Muscle layer of colon (tissue), 2 donors: Measurements from ENCODE around the gene ISLR2.
"Not testable (repeated sequence)": the region's sequence is repeated elsewhere in the genome, so short reads cannot be mapped to it uniquely, and the experiment has no call there.

Experiments used
- H3K27ac ChIP-seq: one replicate; pipeline ENCODE4 v1.7.0; 2013; ENCODE audit warnings: low read depth, mild to moderate bottlenecking, low read length, moderate library complexity
- H3K27me3 ChIP-seq, 2 donors: one replicate each; pipeline ENCODE4 v1.7.0; 2013; ENCODE audit warnings: low read length in 2 of 2, mild to moderate bottlenecking in 2 of 2; ENCODE audit not compliant: insufficient read depth in 2 of 2, control insufficient read depth in 1 of 2
- H3K36me3 ChIP-seq: one replicate; pipeline ENCODE4 v1.7.0; 2013; ENCODE audit warnings: mild to moderate bottlenecking, low read length; ENCODE audit not compliant: insufficient read depth
- H3K4me1 ChIP-seq: one replicate; pipeline ENCODE4 v1.7.0; 2013; ENCODE audit warnings: mild to moderate bottlenecking, low read length; ENCODE audit not compliant: insufficient read depth
- H3K4me3 ChIP-seq, 2 donors: one replicate each; pipeline ENCODE4 v1.7.0; 2013; ENCODE audit warnings: low read length in 2 of 2, low read depth in 1 of 2, mild to moderate bottlenecking in 1 of 2, moderate library complexity in 1 of 2
- H3K9ac ChIP-seq: one replicate; pipeline ENCODE4 v1.7.0; 2013; ENCODE audit warnings: low read length
- H3K9me3 ChIP-seq: one replicate; pipeline ENCODE4 v1.7.0; 2013; ENCODE audit warnings: mild to moderate bottlenecking, low read length
- donor health status: abdominal sarcoma.
- donor health status: Adenocarcinoma of cecum.

ISLR2 gene, protein sequence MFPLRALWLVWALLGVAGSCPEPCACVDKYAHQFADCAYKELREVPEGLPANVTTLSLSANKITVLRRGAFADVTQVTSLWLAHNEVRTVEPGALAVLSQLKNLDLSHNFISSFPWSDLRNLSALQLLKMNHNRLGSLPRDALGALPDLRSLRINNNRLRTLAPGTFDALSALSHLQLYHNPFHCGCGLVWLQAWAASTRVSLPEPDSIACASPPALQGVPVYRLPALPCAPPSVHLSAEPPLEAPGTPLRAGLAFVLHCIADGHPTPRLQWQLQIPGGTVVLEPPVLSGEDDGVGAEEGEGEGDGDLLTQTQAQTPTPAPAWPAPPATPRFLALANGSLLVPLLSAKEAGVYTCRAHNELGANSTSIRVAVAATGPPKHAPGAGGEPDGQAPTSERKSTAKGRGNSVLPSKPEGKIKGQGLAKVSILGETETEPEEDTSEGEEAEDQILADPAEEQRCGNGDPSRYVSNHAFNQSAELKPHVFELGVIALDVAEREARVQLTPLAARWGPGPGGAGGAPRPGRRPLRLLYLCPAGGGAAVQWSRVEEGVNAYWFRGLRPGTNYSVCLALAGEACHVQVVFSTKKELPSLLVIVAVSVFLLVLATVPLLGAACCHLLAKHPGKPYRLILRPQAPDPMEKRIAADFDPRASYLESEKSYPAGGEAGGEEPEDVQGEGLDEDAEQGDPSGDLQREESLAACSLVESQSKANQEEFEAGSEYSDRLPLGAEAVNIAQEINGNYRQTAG

DNA sequence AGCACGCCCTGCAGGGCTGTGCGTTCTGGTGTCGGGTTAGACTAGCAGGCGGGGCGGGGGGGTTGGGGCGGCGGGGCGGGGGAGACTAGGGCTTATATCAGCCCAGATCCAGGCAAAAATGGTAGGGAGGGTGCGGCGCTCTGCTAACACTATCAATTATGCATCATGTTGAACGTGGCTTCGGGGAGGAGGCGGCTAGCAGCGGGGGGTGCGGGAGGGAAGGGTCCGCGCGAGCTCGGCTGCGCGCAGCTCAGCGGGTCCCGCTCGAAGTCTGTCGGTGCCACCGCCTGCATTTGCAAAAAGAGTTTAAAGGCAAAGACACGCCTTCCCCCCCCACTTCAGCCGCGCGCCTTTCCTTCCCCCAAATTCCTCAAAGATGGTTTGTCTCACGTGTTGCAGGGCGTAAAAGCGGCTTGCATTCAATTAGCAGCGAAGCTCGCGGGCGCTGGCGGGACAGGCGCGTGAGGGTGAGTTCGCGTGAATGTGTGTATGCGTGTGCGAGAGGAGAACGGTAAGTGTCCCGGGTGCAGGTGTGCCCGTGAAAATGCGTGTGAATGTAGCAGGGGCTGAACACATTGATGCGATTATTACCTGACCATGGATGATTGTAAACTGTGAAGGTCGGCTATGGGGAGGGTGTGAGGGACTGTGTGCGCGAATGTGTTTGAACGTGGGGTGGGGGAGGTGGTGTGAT is at the start of gene ISLR2:
Gene ISLR2 (plus strand): TSS at position 432 of the 694 bp plus-strand sequence. CDS start 2,169 bp downstream, outside the sequence.
- no peaks in the 10 kb centered on the region for H3K36me3 ChIP-seq
- no peak within 1 kb of the TSS for H3K27ac ChIP-seq
- no peak within 1 kb of the TSS for H3K9ac ChIP-seq
- H3K4me1 ChIP-seq: peaks cover 11% of the 10 kb centered on the region
- no peak within 1 kb of the TSS for H3K4me3 ChIP-seq
- H3K9me3 ChIP-seq: no peaks in the 10 kb centered on the region
- H3K27me3 ChIP-seq: peaks cover 36 to 81% of the 10 kb centered on the region in 2 donors

DNA sequence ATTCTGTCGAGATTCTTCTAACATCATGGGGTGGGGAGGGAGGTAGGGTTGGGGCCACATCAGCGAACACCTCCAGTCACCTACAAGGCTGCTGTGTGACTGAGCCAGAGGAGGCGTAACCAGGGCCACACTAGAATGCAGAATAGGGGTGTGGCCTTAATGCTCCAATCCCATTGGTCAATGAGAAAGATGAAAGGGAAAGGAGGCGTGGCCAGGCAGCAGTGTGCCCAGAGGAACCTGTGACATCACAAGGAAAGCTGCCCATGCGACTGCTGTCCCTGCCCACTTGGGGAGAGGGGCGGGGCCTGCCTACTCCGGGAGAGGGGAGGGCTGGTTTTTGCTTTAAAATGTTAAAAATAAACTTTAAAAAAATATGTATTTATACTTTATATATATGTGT is 47.9 kb upstream of the ISLR2 start, which contains the start of gene GOLGA6A:
Gene GOLGA6A (minus strand): TSS at position 101 of the 400 bp plus-strand sequence. CDS start 41 bp downstream, at position 60.
- not testable (repeated sequence) for H3K4me1 ChIP-seq, H3K9ac ChIP-seq, H3K4me3 ChIP-seq, H3K36me3 ChIP-seq, H3K27me3 ChIP-seq, H3K9me3 ChIP-seq, H3K27ac ChIP-seq

GRCh38 chr15:74094567-74094966 is 35.8 kb upstream of the ISLR2 start:
- H3K4me3 ChIP-seq, H3K27me3 ChIP-seq, H3K4me1 ChIP-seq, H3K9ac ChIP-seq, H3K36me3 ChIP-seq, H3K9me3 ChIP-seq, H3K27ac ChIP-seq: not testable (repeated sequence)

- H3K27me3 ChIP-seq, H3K9me3 ChIP-seq, H3K27ac ChIP-seq, H3K4me1 ChIP-seq, H3K9ac ChIP-seq, H3K36me3 ChIP-seq, H3K4me3 ChIP-seq: not testable (repeated sequence)
These were observed 34.8 kb upstream of the ISLR2 start for GRCh38 chr15:74095610-74096009.

- H3K9me3 ChIP-seq, H3K36me3 ChIP-seq, H3K27ac ChIP-seq, H3K4me3 ChIP-seq, H3K27me3 ChIP-seq, H3K4me1 ChIP-seq, H3K9ac ChIP-seq: not testable (repeated sequence)
These were observed 33.5 kb upstream of the ISLR2 start for GRCh38 chr15:74096753-74097474.

- H3K27ac ChIP-seq, H3K9ac ChIP-seq, H3K27me3 ChIP-seq, H3K4me1 ChIP-seq, H3K9me3 ChIP-seq, H3K36me3 ChIP-seq: not testable (repeated sequence)
- H3K4me3 ChIP-seq: peak overlapping the region in 1 of 2 donors; percentile 29
These were observed 30.2 kb upstream of the ISLR2 start for GRCh38 chr15:74099963-74100733.

DNA sequence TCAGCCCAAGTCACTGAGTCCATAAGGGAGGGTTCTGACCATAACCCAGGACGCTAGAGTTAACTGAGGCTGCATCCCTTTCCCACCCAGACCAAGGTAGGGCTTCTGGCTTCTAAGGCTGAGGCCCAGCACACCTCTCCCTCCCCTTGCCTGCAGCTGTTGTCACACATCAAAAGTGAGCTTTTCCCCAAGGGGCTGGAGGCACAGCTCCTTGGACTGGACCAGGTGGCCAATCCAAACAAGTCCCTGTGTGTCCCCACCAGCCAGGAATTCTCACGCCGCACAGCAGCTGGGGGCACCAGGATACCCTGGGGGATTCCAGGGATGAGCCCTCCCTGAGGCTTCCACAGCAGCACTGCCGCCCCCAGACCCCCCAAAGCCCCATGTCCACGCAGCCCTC is 22.3 kb upstream of the ISLR2 start:
- Histone ChIP-seq H3K9ac (no peak overlapping the region), H3K27me3 (no peaks in the 10 kb centered on the region), H3K27ac (no peak overlapping the region), H3K4me1 (no peaks in the 10 kb centered on the region), H3K4me3 (no peak overlapping the region), H3K36me3 (no peaks in the 10 kb centered on the region), H3K9me3 (no peaks in the 10 kb centered on the region)

- H3K9ac ChIP-seq, H3K4me1 ChIP-seq, H3K36me3 ChIP-seq, H3K27ac ChIP-seq, H3K4me3 ChIP-seq, H3K9me3 ChIP-seq, H3K27me3 ChIP-seq: not testable (repeated sequence)
These were observed 21.8 kb upstream of the ISLR2 start for GRCh38 chr15:74108611-74109010.

DNA sequence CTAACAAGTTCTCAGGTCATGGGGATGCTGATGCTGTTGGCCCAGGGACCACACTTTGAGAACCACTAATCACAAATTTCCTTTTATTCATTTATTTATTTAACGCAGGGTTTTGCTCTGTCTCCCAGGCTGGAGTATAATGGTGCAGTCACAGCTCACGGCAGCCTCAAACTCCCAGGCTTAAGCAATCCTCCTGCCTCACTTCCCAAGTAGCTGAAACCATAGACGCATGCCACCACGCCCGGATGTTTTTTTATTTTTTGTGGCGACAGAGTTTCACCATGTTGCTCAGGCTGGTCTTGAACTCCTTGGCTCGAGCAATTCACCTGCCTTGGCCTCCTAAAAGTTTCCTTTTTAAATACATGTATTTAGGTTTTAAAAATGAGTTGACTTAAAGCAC is 20.7 kb upstream of the ISLR2 start:
- Histone ChIP-seq H3K27me3 (no peaks in the 10 kb centered on the region), H3K9ac (no peak overlapping the region), H3K4me1 (no peaks in the 10 kb centered on the region), H3K9me3 (no peaks in the 10 kb centered on the region), H3K27ac (no peak overlapping the region), H3K36me3 (no peaks in the 10 kb centered on the region), H3K4me3 (no peak overlapping the region)

- Histone ChIP-seq H3K4me1 (no peaks in the 10 kb centered on the region), H3K4me3 (no peak overlapping the region), H3K27ac (no peak overlapping the region), H3K9me3 (no peaks in the 10 kb centered on the region), H3K9ac (no peak overlapping the region), H3K36me3 (no peaks in the 10 kb centered on the region), H3K27me3 (peaks cover 0 to 25% of the 10 kb centered on the region in 2 donors)
These were observed 10.0 kb upstream of the ISLR2 start for GRCh38 chr15:74120426-74120825.
